Neural cell (in vitro differentiated cells): ENCODE measurements around the gene FUT1.

Experiments used
- EP300 ChIP-seq: fragments of 450-650 bp; conservative IDR thresholded peaks from 2 replicates; pipeline ENCODE4 v1.6.1; 2014; ENCODE audit warnings: antibody characterized with exemption, mild to moderate bottlenecking, moderate library complexity; ENCODE audit not compliant: poor library complexity, severe bottlenecking
- EZH2 ChIP-seq: fragments of 200-600, 300-800 bp; shearing (Covaris generic), sonication (generic); IDR thresholded peaks from 2 replicates; pipeline ENCODE4 v1.6.1; 2014; ENCODE audit warnings: antibody characterized with exemption, low read length, borderline replicate concordance, mild to moderate bottlenecking; ENCODE audit not compliant: insufficient read depth, poor library complexity, severe bottlenecking
- MXI1 ChIP-seq: fragments of 450-650 bp; conservative IDR thresholded peaks from 2 replicates; pipeline ENCODE4 v1.6.1; 2014; ENCODE audit warnings: antibody characterized with exemption, mild to moderate bottlenecking; ENCODE audit not compliant: poor library complexity, severe bottlenecking
- POLR2AphosphoS5 ChIP-seq: IDR thresholded peaks from 2 replicates; pipeline ENCODE4 v1.6.1; 2012
- RAD21 ChIP-seq: fragments of 450-650 bp; conservative IDR thresholded peaks from 2 replicates; pipeline ENCODE4 v1.6.1; 2014; ENCODE audit warnings: antibody characterized with exemption, mild to moderate bottlenecking, moderate library complexity
- SMC3 ChIP-seq: fragments of 450-650 bp; conservative IDR thresholded peaks from 2 replicates; pipeline ENCODE4 v1.6.1; 2014; ENCODE audit warnings: antibody characterized with exemption, mild to moderate bottlenecking, moderate library complexity; ENCODE audit not compliant: poor library complexity
- TAF1 ChIP-seq: IDR thresholded peaks from 2 replicates; pipeline ENCODE4 v1.6.1; 2012; ENCODE audit warnings: low read depth
- TF ChIP-seq, protein P1 (sequence below): fragments of 450-650 bp; IDR thresholded peaks from 2 replicates; pipeline ENCODE4 v1.5.1; 2014; ENCODE audit warnings: antibody characterized with exemption, mild to moderate bottlenecking, moderate library complexity; ENCODE audit not compliant: poor library complexity, severe bottlenecking
- TF ChIP-seq, protein P2 (sequence below): IDR thresholded peaks from 2 replicates; pipeline ENCODE4 v1.6.1; 2012; ENCODE audit warnings: borderline replicate concordance

GRCh38 chr19:48760504-48761205, 8.2 kb upstream of the FUT1 start:
- TF ChIP-seq, protein P1, sequence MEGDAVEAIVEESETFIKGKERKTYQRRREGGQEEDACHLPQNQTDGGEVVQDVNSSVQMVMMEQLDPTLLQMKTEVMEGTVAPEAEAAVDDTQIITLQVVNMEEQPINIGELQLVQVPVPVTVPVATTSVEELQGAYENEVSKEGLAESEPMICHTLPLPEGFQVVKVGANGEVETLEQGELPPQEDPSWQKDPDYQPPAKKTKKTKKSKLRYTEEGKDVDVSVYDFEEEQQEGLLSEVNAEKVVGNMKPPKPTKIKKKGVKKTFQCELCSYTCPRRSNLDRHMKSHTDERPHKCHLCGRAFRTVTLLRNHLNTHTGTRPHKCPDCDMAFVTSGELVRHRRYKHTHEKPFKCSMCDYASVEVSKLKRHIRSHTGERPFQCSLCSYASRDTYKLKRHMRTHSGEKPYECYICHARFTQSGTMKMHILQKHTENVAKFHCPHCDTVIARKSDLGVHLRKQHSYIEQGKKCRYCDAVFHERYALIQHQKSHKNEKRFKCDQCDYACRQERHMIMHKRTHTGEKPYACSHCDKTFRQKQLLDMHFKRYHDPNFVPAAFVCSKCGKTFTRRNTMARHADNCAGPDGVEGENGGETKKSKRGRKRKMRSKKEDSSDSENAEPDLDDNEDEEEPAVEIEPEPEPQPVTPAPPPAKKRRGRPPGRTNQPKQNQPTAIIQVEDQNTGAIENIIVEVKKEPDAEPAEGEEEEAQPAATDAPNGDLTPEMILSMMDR: no peak
- no peak for TF ChIP-seq POLR2AphosphoS5
- TF ChIP-seq TAF1: no peak
- no peak for TF ChIP-seq RAD21
- no peak for TF ChIP-seq EZH2
- no peak for TF ChIP-seq SMC3
- TF ChIP-seq, protein P2, sequence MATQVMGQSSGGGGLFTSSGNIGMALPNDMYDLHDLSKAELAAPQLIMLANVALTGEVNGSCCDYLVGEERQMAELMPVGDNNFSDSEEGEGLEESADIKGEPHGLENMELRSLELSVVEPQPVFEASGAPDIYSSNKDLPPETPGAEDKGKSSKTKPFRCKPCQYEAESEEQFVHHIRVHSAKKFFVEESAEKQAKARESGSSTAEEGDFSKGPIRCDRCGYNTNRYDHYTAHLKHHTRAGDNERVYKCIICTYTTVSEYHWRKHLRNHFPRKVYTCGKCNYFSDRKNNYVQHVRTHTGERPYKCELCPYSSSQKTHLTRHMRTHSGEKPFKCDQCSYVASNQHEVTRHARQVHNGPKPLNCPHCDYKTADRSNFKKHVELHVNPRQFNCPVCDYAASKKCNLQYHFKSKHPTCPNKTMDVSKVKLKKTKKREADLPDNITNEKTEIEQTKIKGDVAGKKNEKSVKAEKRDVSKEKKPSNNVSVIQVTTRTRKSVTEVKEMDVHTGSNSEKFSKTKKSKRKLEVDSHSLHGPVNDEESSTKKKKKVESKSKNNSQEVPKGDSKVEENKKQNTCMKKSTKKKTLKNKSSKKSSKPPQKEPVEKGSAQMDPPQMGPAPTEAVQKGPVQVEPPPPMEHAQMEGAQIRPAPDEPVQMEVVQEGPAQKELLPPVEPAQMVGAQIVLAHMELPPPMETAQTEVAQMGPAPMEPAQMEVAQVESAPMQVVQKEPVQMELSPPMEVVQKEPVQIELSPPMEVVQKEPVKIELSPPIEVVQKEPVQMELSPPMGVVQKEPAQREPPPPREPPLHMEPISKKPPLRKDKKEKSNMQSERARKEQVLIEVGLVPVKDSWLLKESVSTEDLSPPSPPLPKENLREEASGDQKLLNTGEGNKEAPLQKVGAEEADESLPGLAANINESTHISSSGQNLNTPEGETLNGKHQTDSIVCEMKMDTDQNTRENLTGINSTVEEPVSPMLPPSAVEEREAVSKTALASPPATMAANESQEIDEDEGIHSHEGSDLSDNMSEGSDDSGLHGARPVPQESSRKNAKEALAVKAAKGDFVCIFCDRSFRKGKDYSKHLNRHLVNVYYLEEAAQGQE: no peak
- no peak for TF ChIP-seq MXI1
- TF ChIP-seq EP300: no peak
